GM19438 (cell line): ENCODE results near the gene NALCN.

Experiments
- ATAC-seq: cut with Tn5 transposase; IDR thresholded peaks from one replicate; pipeline ENCODE4 v1.9.1; 2021; ENCODE audit warnings: low read depth; ENCODE audit not compliant: unreplicated experiment

Gene NALCN

GRCh38 chr13:101144808-101145419 lies 271.4 kb downstream of the NALCN start:
- peak; percentile 84 for ATAC-seq

- ATAC-seq = no peak
These were observed 275.4 kb downstream of the NALCN start for GRCh38 chr13:101140936-101141335.

GRCh38 chr13:101140087-101140770 lies 276.1 kb downstream of the NALCN start:
- no peak for ATAC-seq

- no peak for ATAC-seq
These were observed 277.2 kb downstream of the NALCN start for GRCh38 chr13:101139081-101139480.

GRCh38 chr13:101127741-101128353 lies 288.5 kb downstream of the NALCN start:
- ATAC-seq = no peak

GRCh38 chr13:101123028-101123427 lies 293.3 kb downstream of the NALCN start:
- no peak for ATAC-seq

GRCh38 chr13:101121608-101122007 lies 294.7 kb downstream of the NALCN start:
- no peak for ATAC-seq

- no peak for ATAC-seq
These were observed 296.3 kb downstream of the NALCN start for GRCh38 chr13:101120007-101120406.

GRCh38 chr13:101116826-101117225 lies 299.5 kb downstream of the NALCN start:
- ATAC-seq = no peak

GRCh38 chr13:101116341-101116740 lies 300.0 kb downstream of the NALCN start:
- ATAC-seq = no peak

- ATAC-seq = no peak
These were observed 300.5 kb downstream of the NALCN start for GRCh38 chr13:101115762-101116171.

GRCh38 chr13:101111894-101112293 lies 304.4 kb downstream of the NALCN start:
- no peak for ATAC-seq

GRCh38 chr13:101109005-101109404 lies 307.3 kb downstream of the NALCN start:
- no peak for ATAC-seq

- ATAC-seq = no peak
These were observed 317.4 kb downstream of the NALCN start for GRCh38 chr13:101098873-101099272.

GRCh38 chr13:101092985-101093384 lies 323.3 kb downstream of the NALCN start:
- ATAC-seq = no peak

GRCh38 chr13:101090287-101090686 lies 326.0 kb downstream of the NALCN start:
- ATAC-seq = no peak

GRCh38 chr13:101085551-101085950 lies 330.8 kb downstream of the NALCN start:
- no peak for ATAC-seq

- ATAC-seq = no peak
These were observed 333.9 kb downstream of the NALCN start for GRCh38 chr13:101082441-101082840.

- ATAC-seq = no peak
These were observed 335.7 kb downstream of the NALCN start for GRCh38 chr13:101080616-101081015.

- no peak for ATAC-seq
These were observed 351.0 kb downstream of the NALCN start for GRCh38 chr13:101065329-101065728.

GRCh38 chr13:101059793-101060192 lies 356.5 kb downstream of the NALCN start:
- no peak for ATAC-seq

- ATAC-seq = no peak
These were observed 357.5 kb downstream of the NALCN start for GRCh38 chr13:101058841-101059240.
